ENCODE data around the gene ZGPAT.

DNA sequence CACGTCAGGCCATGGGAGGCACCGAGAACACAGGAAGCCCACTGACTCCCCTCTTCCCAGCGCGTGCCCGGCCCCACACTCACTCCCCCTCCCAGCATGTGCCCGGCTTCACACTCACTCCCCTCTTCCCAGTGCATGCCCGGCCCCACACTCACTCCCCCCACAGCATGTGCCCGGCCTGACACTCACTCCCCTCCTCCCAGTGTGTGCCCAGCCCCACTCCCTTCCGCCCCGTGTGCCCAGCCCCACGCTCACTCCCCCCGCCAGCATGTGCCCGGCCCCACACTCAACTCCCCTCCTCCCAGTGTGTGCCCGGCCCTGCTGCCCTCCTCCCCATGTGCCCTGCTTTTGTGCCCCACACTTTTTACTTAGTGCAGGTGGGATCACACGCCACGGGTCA lies 40.0 kb upstream of the ZGPAT start:
- TF ChIP-seq RAD21 (IDR thresholded peaks at IDR 0.05; ENCODE audit: insufficient read depth, low read depth, low read length) = no peak
- no peak for TF ChIP-seq TBL1XR1 (IDR thresholded peaks at IDR 0.05; ENCODE audit: low read depth, low read length)
- TF ChIP-seq POLR2AphosphoS5 (IDR thresholded peaks at IDR 0.05; ENCODE audit: low read length) = no peak
- TF ChIP-seq POLR2A (IDR thresholded peaks at IDR 0.05; ENCODE audit: low read depth, low read length) = no peak
- TF ChIP-seq, protein P1, sequence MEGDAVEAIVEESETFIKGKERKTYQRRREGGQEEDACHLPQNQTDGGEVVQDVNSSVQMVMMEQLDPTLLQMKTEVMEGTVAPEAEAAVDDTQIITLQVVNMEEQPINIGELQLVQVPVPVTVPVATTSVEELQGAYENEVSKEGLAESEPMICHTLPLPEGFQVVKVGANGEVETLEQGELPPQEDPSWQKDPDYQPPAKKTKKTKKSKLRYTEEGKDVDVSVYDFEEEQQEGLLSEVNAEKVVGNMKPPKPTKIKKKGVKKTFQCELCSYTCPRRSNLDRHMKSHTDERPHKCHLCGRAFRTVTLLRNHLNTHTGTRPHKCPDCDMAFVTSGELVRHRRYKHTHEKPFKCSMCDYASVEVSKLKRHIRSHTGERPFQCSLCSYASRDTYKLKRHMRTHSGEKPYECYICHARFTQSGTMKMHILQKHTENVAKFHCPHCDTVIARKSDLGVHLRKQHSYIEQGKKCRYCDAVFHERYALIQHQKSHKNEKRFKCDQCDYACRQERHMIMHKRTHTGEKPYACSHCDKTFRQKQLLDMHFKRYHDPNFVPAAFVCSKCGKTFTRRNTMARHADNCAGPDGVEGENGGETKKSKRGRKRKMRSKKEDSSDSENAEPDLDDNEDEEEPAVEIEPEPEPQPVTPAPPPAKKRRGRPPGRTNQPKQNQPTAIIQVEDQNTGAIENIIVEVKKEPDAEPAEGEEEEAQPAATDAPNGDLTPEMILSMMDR (IDR thresholded peaks at IDR 0.05 in 2 of 3, conservative IDR thresholded peaks at IDR 0.05 in 1 of 3; ENCODE audit: control insufficient read depth in 2 of 3, extremely low read depth in 1 of 3, insufficient read depth in 1 of 3, low read depth in 3 of 3, low read length in 3 of 3) = no peak
- no peak for TF ChIP-seq SUZ12 (IDR thresholded peaks at IDR 0.05; ENCODE audit: unreplicated experiment)
- no peak for TF ChIP-seq ZNF274 (IDR thresholded peaks at IDR 0.05; ENCODE audit: insufficient read depth, insufficient read length)
- TF ChIP-seq EZH2 (IDR thresholded peaks at IDR 0.05; ENCODE audit: borderline replicate concordance, control insufficient read depth, low read depth, low read length) = no peak
- no peak for TF ChIP-seq MEF2A (IDR thresholded peaks at IDR 0.05; ENCODE audit: insufficient read depth, low read depth, low read length)
- no peak for TF ChIP-seq MYC (IDR thresholded peaks at IDR 0.05; ENCODE audit: insufficient read depth, insufficient read length, insufficient replicate concordance, low read length, severe bottlenecking)

Data from GM12878 (cell line).